GM19240 (cell line): Measurements from ENCODE around the gene ARID2.

Experiments
- DNase-seq: peaks from one replicate; pipeline ENCODE4 v3.0.0; 2011; ENCODE audit warnings: low spot score; ENCODE audit not compliant: insufficient read length

The ARID2 gene

GRCh38 chr12:45760333-45760732 is 30.8 kb downstream of the ARID2 start:
- no peak for DNase-seq

GRCh38 chr12:45762185-45763110 is 32.9 kb downstream of the ARID2 start:
- DNase-seq: no peak

- no peak for DNase-seq
Measured at GRCh38 chr12:45763381-45763780, 33.9 kb downstream of the ARID2 start.

GRCh38 chr12:45768194-45768593 is 38.7 kb downstream of the ARID2 start:
- no peak for DNase-seq

GRCh38 chr12:45773747-45774146 is 44.2 kb downstream of the ARID2 start:
- DNase-seq: no peak

GRCh38 chr12:45774508-45775162 is 45.1 kb downstream of the ARID2 start:
- no peak for DNase-seq

- no peak for DNase-seq
Measured at GRCh38 chr12:45775465-45775864, 46.0 kb downstream of the ARID2 start.

- DNase-seq: no peak
Measured at GRCh38 chr12:45775964-45776363, 46.5 kb downstream of the ARID2 start.

- no peak for DNase-seq
Measured at GRCh38 chr12:45779936-45780335, 50.4 kb downstream of the ARID2 start.

GRCh38 chr12:45781080-45781479 is 51.6 kb downstream of the ARID2 start:
- no peak for DNase-seq

- no peak for DNase-seq
Measured at GRCh38 chr12:45785315-45785714, 55.8 kb downstream of the ARID2 start.

GRCh38 chr12:45789025-45789424 is 59.5 kb downstream of the ARID2 start:
- no peak for DNase-seq

- no peak for DNase-seq
Measured at GRCh38 chr12:45794422-45794821, 64.9 kb downstream of the ARID2 start.

- DNase-seq: no peak
Measured at GRCh38 chr12:45801625-45802024, 72.1 kb downstream of the ARID2 start.

GRCh38 chr12:45803111-45803510 is 73.6 kb downstream of the ARID2 start:
- DNase-seq: no peak

- DNase-seq: no peak
Measured at GRCh38 chr12:45816652-45817051, 87.1 kb downstream of the ARID2 start.

- DNase-seq: no peak
Measured at GRCh38 chr12:45827974-45828373, 98.5 kb downstream of the ARID2 start.

- DNase-seq: no peak
Measured at GRCh38 chr12:45828402-45828801, 98.9 kb downstream of the ARID2 start.

GRCh38 chr12:45831590-45831989 is 102.1 kb downstream of the ARID2 start:
- no peak for DNase-seq

- DNase-seq: no peak
Measured at GRCh38 chr12:45833401-45833800, 103.9 kb downstream of the ARID2 start.

GRCh38 chr12:45834809-45835208 is 105.3 kb downstream of the ARID2 start:
- no peak for DNase-seq

GRCh38 chr12:45839917-45840316 is 110.4 kb downstream of the ARID2 start:
- no peak for DNase-seq

- DNase-seq: no peak
Measured at GRCh38 chr12:45849289-45849688, 119.8 kb downstream of the ARID2 start.
